ENCODE results near the gene SBK3. TPM values are rescaled to one million over a fixed set of nuclear protein-coding genes. Genes with fewer than 3 reads are reported as not detected.

Gene SBK3
- total and polyA plus RNA-seq, 2 of the 8 experiments (the other 6 are each of a cell fraction or from before 2014, with no cell fraction given): 0.76 to 1.5 TPM

GRCh38 chr19:55581823-55582223, 36.5 kb upstream of the SBK3 start:
- H3K18ac ChIP-seq (ENCODE audit: extremely low read depth, low read length): no peak overlapping the region
- H2BK120ac ChIP-seq (replicated peaks; ENCODE audit: low read depth, low read length): no peak overlapping the region
- no peak overlapping the region for H4K91ac ChIP-seq (replicated peaks; ENCODE audit: insufficient read length, low read length)
- H3K4me3 ChIP-seq (ENCODE audit: extremely low read depth in 1 of 4, insufficient read depth in 2 of 4, low read depth in 3 of 4, low read length in 4 of 4): no peak overlapping the region
- no peak overlapping the region for H3K14ac ChIP-seq (ENCODE audit: insufficient read length)
- no peaks in the 10 kb centered on the region for H3K9me3 ChIP-seq (ENCODE audit: insufficient read depth in 2 of 2, low read depth in 1 of 2, low read length in 1 of 2)
- no peak overlapping the region for H3K27ac ChIP-seq (ENCODE audit: low read depth, low read length)
- ChIA-PET CTCF (ENCODE audit: partially characterized antibody) (interaction anchor here (0.5 to 1.4 kb wide), 7 partner anchors 16 to 666 kb away, joined by 3 read pairs; partner anchors contain the start of gene FIZ1), POLR2A (ENCODE audit: partially characterized antibody) (interaction anchor here (0.7 to 2.7 kb wide), 13 partner anchors 8 to 175 kb away, joined by 3 to 27 read pairs (median 3); partner anchors contain the start of genes FIZ1, UBE2S and ZNF865)
- H3K23me2 ChIP-seq (ENCODE audit: low read depth, low read length): peaks cover 13% of the 10 kb centered on the region; the same call in 1 of the 2 replicates
- H3K56ac ChIP-seq (replicated peaks; ENCODE audit: insufficient read length, low read depth, low read length): no peak overlapping the region
- peaks cover 0 to 4% of the 10 kb centered on the region in 2 experiments for H4K20me1 ChIP-seq (replicated peaks in 1 of 2; ENCODE audit: control insufficient read depth in 1 of 2, insufficient read depth in 2 of 2, low read length in 2 of 2)
- H3K23ac ChIP-seq (ENCODE audit: insufficient read length): no peak overlapping the region
- H2BK5ac ChIP-seq (ENCODE audit: low read depth, low read length): no peak overlapping the region
- H3K4me1 ChIP-seq (replicated peaks in 1 of 4; ENCODE audit: control insufficient read depth in 3 of 4, insufficient read depth in 4 of 4, low read length in 3 of 4): peaks cover 0 to 2% (median under 1%) of the 10 kb centered on the region in 4 experiments; a peak in 4 of 7 replicates
- H2BK20ac ChIP-seq (ENCODE audit: low read length): no peak overlapping the region
- FAIRE-seq: no peak
- DNase-seq (ENCODE audit: low read depth in 1 of 2, low spot score in 2 of 2): no peak
- no peak overlapping the region for H2AFZ ChIP-seq (ENCODE audit: low read length)
- H3K9ac ChIP-seq (replicated peaks in 1 of 4; ENCODE audit: extremely low read depth in 1 of 4, low read depth in 3 of 4, low read length in 3 of 4): no peak overlapping the region
- no peak overlapping the region for H2BK12ac ChIP-seq (ENCODE audit: low read depth, low read length)
- peaks cover 5 to 6% of the 10 kb centered on the region in 2 experiments; a peak in 3 of 4 replicates for H3K79me2 ChIP-seq (ENCODE audit: control insufficient read depth in 1 of 2, insufficient read depth in 2 of 2, low read length in 2 of 2)
- H2AK5ac ChIP-seq (ENCODE audit: low read depth, low read length): no peak overlapping the region
- H2BK15ac ChIP-seq (ENCODE audit: low read length): no peak overlapping the region
- H3K27me3 ChIP-seq (replicated peaks in 1 of 4; ENCODE audit: control insufficient read depth in 3 of 4, extremely low read depth in 1 of 4, insufficient read depth in 3 of 4, low read length in 3 of 4): no peaks in the 10 kb centered on the region; a peak in 1 of 7 replicates
- H4K5ac ChIP-seq (ENCODE audit: insufficient read length, low read depth, low read length): no peak overlapping the region
- H3K79me1 ChIP-seq (ENCODE audit: low read depth, low read length): peaks cover 8% of the 10 kb centered on the region; the same call in 1 of the 2 replicates
- no peak overlapping the region for H3K4ac ChIP-seq (replicated peaks; ENCODE audit: insufficient read length, low read depth, low read length)
- no peak overlapping the region for H4K8ac ChIP-seq (ENCODE audit: extremely low read depth, insufficient read depth, low read length)
- no peak overlapping the region; a peak in 1 of 4 replicates for H3K4me2 ChIP-seq (ENCODE audit: insufficient read depth in 1 of 2, low read depth in 2 of 2, low read length in 2 of 2)
- 74% methylated on average over 6 of the region's 6 CpGs; no CpG with 5 or more reads in 1 of the 2 experiments for WGBS, 2 experiments (ENCODE audit: extremely low coverage in 1 of 2, insufficient coverage in 1 of 2, insufficient read length in 1 of 2, insufficient replicate concordance in 2 of 2, low coverage in 1 of 2, low lambda C conversion rate in 2 of 2, missing lambda C conversion rate in 1 of 2)
- TF ChIP-seq HDAC2 (IDR thresholded peaks at IDR 0.05; ENCODE audit: borderline replicate concordance in 1 of 2, low read depth in 2 of 2, low read length in 2 of 2) (no peak), CREB1 (IDR thresholded peaks at IDR 0.05) (no peak), GABPA (IDR thresholded peaks at IDR 0.05; ENCODE audit: borderline replicate concordance, insufficient read depth, low read length) (no peak), POU5F1 (IDR thresholded peaks at IDR 0.05; ENCODE audit: low read depth, low read length) (no peak), CBX8 (IDR thresholded peaks at IDR 0.05; ENCODE audit: borderline replicate concordance, low read depth, low read length) (no peak), HDAC6 (IDR thresholded peaks at IDR 0.05; ENCODE audit: low read depth, low read length) (no peak), RXRA (IDR thresholded peaks at IDR 0.05; ENCODE audit: insufficient read depth, low read depth, low read length) (no peak), SAP30 (IDR thresholded peaks at IDR 0.05; ENCODE audit: insufficient read depth, insufficient replicate concordance, low read length) (no peak), JUN (IDR thresholded peaks at IDR 0.05; ENCODE audit: low read depth, low read length) (no peak), KDM5A (IDR thresholded peaks at IDR 0.05; ENCODE audit: low read length) (no peak), CHD2 (IDR thresholded peaks at IDR 0.05; ENCODE audit: low read length) (no peak)
- peaks cover 5 to 23% (median 7%) of the 10 kb centered on the region in 4 experiments; a peak in 7 of 8 replicates for H3K36me3 ChIP-seq (ENCODE audit: control insufficient read depth in 2 of 4, insufficient read depth in 4 of 4, low read length in 3 of 4)
